ENCODE measurements around the gene PIK3R1. TPM values are rescaled to one million over a fixed set of nuclear protein-coding genes. Genes with fewer than 3 reads are reported as not detected.

The PIK3R1 gene
- total RNA-seq, 4 donors from 2014 or later, result 132 to 408 (median 221) TPM

DNA sequence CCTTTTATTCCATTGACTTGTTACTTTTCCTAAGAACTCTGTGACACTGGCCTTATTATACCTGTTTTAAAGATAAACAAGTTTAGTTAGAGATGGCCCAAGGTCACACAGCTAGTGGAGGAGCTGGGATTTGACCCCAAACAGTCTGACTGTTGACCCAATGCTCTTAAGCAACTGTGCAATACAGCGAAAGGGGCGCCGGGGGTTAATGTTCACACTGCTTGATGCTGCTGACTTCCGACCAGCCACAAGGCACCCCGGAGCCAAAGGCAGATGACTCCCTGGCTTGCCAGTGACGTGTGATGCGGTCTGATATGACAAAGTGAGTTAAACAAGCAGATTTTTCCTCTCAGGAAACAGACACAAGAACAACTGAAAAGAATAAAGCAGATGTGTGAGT, 23.9 kb downstream of the PIK3R1 start:
- TF ChIP-seq, protein P1, sequence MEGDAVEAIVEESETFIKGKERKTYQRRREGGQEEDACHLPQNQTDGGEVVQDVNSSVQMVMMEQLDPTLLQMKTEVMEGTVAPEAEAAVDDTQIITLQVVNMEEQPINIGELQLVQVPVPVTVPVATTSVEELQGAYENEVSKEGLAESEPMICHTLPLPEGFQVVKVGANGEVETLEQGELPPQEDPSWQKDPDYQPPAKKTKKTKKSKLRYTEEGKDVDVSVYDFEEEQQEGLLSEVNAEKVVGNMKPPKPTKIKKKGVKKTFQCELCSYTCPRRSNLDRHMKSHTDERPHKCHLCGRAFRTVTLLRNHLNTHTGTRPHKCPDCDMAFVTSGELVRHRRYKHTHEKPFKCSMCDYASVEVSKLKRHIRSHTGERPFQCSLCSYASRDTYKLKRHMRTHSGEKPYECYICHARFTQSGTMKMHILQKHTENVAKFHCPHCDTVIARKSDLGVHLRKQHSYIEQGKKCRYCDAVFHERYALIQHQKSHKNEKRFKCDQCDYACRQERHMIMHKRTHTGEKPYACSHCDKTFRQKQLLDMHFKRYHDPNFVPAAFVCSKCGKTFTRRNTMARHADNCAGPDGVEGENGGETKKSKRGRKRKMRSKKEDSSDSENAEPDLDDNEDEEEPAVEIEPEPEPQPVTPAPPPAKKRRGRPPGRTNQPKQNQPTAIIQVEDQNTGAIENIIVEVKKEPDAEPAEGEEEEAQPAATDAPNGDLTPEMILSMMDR (IDR thresholded peaks at IDR 0.05; ENCODE audit: low read depth), result no peak

DNA sequence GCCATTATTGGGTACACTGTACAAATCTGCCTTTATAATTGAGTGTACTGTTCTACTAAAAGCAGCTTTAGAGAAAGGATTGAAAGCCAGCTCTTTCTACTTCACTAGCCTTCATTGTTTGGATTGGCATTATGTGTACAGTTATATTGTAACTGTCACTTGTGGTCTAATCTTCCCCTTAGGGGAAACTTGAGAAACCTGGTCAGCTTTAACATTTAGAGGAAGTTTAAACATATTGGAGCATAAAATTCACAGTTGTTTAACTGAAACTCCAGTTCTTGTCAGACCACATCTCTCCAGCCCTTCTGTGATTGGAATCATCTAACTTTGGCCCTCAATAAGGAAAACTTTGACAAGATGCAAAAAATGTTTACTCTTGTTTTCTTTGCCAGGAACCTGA, 24.6 kb downstream of the PIK3R1 start:
- TF ChIP-seq, protein P1 (IDR thresholded peaks at IDR 0.05; ENCODE audit: low read depth), result no peak

DNA sequence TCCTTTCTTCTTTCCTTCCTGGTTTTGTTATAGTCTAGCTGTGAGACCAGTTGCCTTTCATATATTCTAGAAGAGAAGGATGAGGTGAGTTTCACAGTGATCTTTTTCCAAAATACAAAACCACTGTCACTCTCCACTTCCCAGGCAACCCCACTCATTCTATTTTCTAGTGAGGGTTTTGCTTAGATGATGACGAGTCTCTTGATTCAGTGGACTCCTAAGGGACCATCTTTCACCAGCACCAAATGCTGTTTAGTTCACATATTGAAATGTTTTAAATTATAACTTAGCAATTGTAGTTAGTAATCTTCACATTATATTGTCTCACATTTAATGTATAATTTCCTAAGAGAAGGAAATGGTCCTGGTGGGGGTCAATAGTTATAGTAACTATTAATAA, 25.2 kb downstream of the PIK3R1 start:
- TF ChIP-seq, protein P1 (IDR thresholded peaks at IDR 0.05; ENCODE audit: low read depth), result no peak

DNA sequence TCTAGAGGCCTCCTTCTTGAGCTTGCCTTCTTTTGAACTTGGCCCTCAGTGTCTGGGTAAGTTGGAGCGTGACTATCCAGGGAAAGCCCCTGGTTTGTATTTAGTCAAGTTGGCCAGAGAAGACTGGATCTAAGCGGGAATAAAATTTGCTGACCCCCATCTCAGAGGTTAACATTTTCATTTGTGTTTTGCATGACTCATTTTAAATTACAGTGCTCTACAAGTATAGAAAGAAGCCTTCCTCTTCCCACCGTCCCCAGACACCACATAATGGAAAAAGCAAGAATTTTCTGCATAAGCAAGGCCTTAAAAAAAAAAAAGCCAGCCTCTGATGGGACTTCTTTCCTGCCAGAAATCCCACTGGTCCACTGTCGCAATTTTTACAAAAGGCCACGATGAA, 27.2 kb downstream of the PIK3R1 start:
- TF ChIP-seq, protein P1 (IDR thresholded peaks at IDR 0.05; ENCODE audit: low read depth), result no peak

DNA sequence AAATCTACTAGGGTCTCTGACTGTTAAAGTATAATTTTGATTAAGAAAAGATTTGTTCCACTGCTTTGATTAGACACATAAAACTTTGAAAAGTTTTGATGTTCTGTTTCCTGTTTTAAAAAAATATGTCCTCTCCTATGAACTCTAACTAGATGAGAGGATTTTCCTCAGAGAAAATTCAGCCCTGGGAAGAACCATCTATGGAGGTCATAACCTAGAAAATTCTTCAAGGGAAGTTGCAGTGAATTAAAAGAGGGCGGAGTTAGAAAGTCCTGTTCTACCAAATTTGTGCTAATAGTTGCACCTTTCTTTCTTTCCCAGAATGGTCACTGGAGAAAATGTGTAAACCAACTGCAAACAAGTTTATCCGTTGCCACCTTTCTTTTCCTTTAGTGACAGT, 27.7 kb downstream of the PIK3R1 start:
- TF ChIP-seq, protein P1 (IDR thresholded peaks at IDR 0.05; ENCODE audit: low read depth), result no peak

DNA sequence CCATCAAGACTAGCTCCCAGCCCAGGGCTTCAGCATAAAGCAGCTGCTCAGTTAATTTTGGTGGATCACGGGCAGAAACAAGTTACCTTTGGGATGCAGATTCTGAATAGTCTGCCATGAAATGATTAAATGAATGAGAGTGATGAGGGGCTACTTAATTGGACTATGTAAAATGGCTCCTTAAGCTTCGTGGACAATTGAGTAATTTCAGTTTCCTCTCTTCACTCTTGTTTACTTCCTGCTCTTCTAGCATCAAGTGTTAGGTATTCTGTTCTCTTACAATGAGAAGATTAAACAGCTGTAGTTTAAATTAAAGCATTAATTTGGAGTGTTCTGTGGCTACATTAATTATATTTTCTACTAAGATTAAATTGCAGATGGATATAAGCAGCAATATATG, 28.1 kb downstream of the PIK3R1 start:
- TF ChIP-seq, protein P1 (IDR thresholded peaks at IDR 0.05; ENCODE audit: low read depth), result no peak

DNA sequence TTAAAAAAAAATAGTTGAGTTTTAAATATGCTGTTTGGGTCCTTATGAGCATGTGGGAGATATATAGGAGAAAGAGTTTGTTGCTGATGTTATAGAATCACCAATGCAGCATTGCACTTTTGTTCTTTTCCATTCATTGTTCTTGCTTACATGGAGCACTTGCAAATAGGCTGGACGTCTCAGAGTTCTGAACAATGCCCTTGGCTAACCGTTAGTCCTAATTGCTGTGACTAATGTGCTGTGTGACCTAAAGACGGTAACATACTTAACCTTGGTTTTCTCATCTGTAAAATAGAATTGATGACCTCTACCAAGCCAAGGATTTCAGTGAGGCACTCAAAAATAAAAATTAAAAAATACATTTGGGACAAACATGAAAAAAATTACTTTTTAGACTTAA, 29.8 kb downstream of the PIK3R1 start:
- TF ChIP-seq, protein P1 (IDR thresholded peaks at IDR 0.05; ENCODE audit: low read depth), result no peak

All from subcutaneous adipose tissue (tissue), 4 donors.